Fibroblast of lung (primary cell): ENCODE results near the gene ACTG1. TPM values are rescaled to one million over a fixed set of nuclear protein-coding genes. Genes with fewer than 3 reads are reported as not detected.

Experiments
- DNase-seq, 2 donors: peaks; one replicate each; pipeline versions ENCODE4 v3.0.0 to v3.0.0-alpha.2; 2010; ENCODE audit warnings: low read depth in 2 of 2
- H2AFZ ChIP-seq: 2 replicates; pipeline ENCODE4 v1.5.1; 2012; ENCODE audit warnings: low read length, control low read depth, inconsistent platforms
- H3K27ac ChIP-seq: 2 replicates; pipeline ENCODE4 v1.5.1; 2011; ENCODE audit warnings: low read length, control low read depth; ENCODE audit not compliant: insufficient read depth
- H3K27me3 ChIP-seq: 2 replicates; pipeline ENCODE4 v1.5.1; 2011; ENCODE audit warnings: mild to moderate bottlenecking, low read length; ENCODE audit not compliant: control insufficient read depth, insufficient read depth
- H3K36me3 ChIP-seq: 2 replicates; pipeline ENCODE4 v1.5.1; 2011; ENCODE audit warnings: low read length; ENCODE audit not compliant: control insufficient read depth, insufficient read depth
- H3K4me1 ChIP-seq: 2 replicates; pipeline ENCODE4 v1.5.1; 2011; ENCODE audit warnings: low read length; ENCODE audit not compliant: control insufficient read depth, insufficient read depth; ENCODE audit errors: extremely low read depth
- H3K4me2 ChIP-seq: 2 replicates; pipeline ENCODE4 v1.5.1; 2011; ENCODE audit warnings: low read length, control low read depth; ENCODE audit not compliant: insufficient read depth; ENCODE audit errors: extremely low read depth
- H3K4me3 ChIP-seq, 4 experiments: fragments of 200-600 bp in 1 of 4; sonication (generic) in 1 of 4; replicated peaks in 1 of 4; 2 replicates each; pipeline ENCODE4 v1.5.1; 2011 to 2016; ENCODE audit warnings: low read length in 4 of 4, low read depth in 3 of 4, mild to moderate bottlenecking in 3 of 4, control low read depth in 2 of 4, inconsistent platforms in 1 of 4, mixed read lengths in 1 of 4; ENCODE audit not compliant: insufficient read depth in 1 of 4; ENCODE audit errors: control extremely low read depth in 1 of 4
- H3K79me2 ChIP-seq: 2 replicates; pipeline ENCODE4 v1.5.1; 2012; ENCODE audit warnings: mild to moderate bottlenecking, low read length, inconsistent platforms; ENCODE audit not compliant: control insufficient read depth, insufficient read depth
- H3K9ac ChIP-seq: 2 replicates; pipeline ENCODE4 v1.5.1; 2011; ENCODE audit warnings: mild to moderate bottlenecking, low read length, control low read depth; ENCODE audit not compliant: insufficient read depth
- H3K9me3 ChIP-seq: 2 replicates; pipeline ENCODE4 v1.5.1; 2012; ENCODE audit warnings: low read depth, low read length; ENCODE audit not compliant: control insufficient read depth, insufficient read depth
- H4K20me1 ChIP-seq: 2 replicates; pipeline ENCODE4 v1.5.1; 2011; ENCODE audit warnings: low read length; ENCODE audit not compliant: control insufficient read depth, insufficient read depth; ENCODE audit errors: extremely low read depth
- CTCF ChIP-seq, 2 donors: IDR thresholded peaks in 1 of 2; conservative IDR thresholded peaks in 1 of 2; 1 replicate in 1 of 2; 2 replicates in 1 of 2; pipeline ENCODE4 v1.5.1; 2011 to 2012; ENCODE audit warnings: low read length in 2 of 2, control low read depth in 1 of 2, inconsistent platforms in 1 of 2, low read depth in 1 of 2, mild to moderate bottlenecking in 1 of 2
- EZH2 ChIP-seq: IDR thresholded peaks from 2 replicates; pipeline ENCODE4 v1.5.1; 2012; ENCODE audit warnings: low read length, control low read depth, mild to moderate bottlenecking; ENCODE audit errors: missing control alignments
- polyA plus RNA-seq, 2 donors: library from polyadenylated mRNA; depleted of rRNA in 1 of 2; stranded (reverse) in 1 of 2; unstranded in 1 of 2; fragments of >200 nt; gene quantifications; 2 replicates each; pipeline ENCODE4 v1.2.1, GENCODE V29; 2011 to 2012; ENCODE audit warnings: missing spikeins in 1 of 2
- total RNA-seq: library from RNA; depleted of rRNA; stranded (reverse); fragments of >200 nt; gene quantifications from 2 replicates; pipeline ENCODE4 v1.2.1, GENCODE V29; 2014

Gene ACTG1
- total and polyA plus RNA-seq, 2 donors (not counting 1 experiment from before 2014, with no cell fraction given), result 5,538 to 8,446 TPM

GRCh38 chr17:81537856-81538555 is 25.4 kb upstream of the ACTG1 start:
- peaks cover 11% of the 10 kb centered on the region for H3K36me3 ChIP-seq
- no peaks in the 10 kb centered on the region for H3K4me1 ChIP-seq
- H3K9me3 ChIP-seq, result no peaks in the 10 kb centered on the region

GRCh38 chr17:81537343-81537855 is 24.8 kb upstream of the ACTG1 start:
- H4K20me1 ChIP-seq, result no peaks in the 10 kb centered on the region
- no peak overlapping the region for H3K27ac ChIP-seq
- no peaks in the 10 kb centered on the region for H3K4me1 ChIP-seq
- no peaks in the 10 kb centered on the region for H3K79me2 ChIP-seq
- TF ChIP-seq EZH2 (peak; percentile 21), CTCF (conservative IDR thresholded peaks at IDR 0.05 in 1 of 2, IDR thresholded peaks at IDR 0.05 in 1 of 2; ENCODE audit: low read depth in 1 of 2, low read length in 2 of 2) (peak; percentile 30 to 51)
- H2AFZ ChIP-seq, result no peak overlapping the region
- no peak overlapping the region for H3K4me3 ChIP-seq
- H3K36me3 ChIP-seq, result peaks cover 8% of the 10 kb centered on the region
- H3K27me3 ChIP-seq, result peaks cover 11% of the 10 kb centered on the region
- H3K9ac ChIP-seq, result no peak overlapping the region
- no peak for DNase-seq
- no peak overlapping the region for H3K4me2 ChIP-seq
- H3K9me3 ChIP-seq, result no peaks in the 10 kb centered on the region

More at GRCh38 chr17:81537856-81538555, 25.4 kb upstream of the ACTG1 start:
- Histone ChIP-seq H3K4me2 (no peak overlapping the region), H3K79me2 (no peaks in the 10 kb centered on the region), H3K27me3 (peaks cover 11% of the 10 kb centered on the region), H3K4me3 (no peak overlapping the region), H3K27ac (no peak overlapping the region), H4K20me1 (no peaks in the 10 kb centered on the region), H2AFZ (no peak overlapping the region), H3K9ac (no peak overlapping the region)
- DNase-seq, result no peak
- TF ChIP-seq EZH2, result no peak
- TF ChIP-seq CTCF (conservative IDR thresholded peaks at IDR 0.05 in 1 of 2, IDR thresholded peaks at IDR 0.05 in 1 of 2; ENCODE audit: low read depth in 1 of 2, low read length in 2 of 2), result no peak

- Histone ChIP-seq H3K36me3 (peaks cover 8% of the 10 kb centered on the region), H3K9ac (no peak overlapping the region), H3K4me2 (no peak overlapping the region), H2AFZ (no peak overlapping the region), H4K20me1 (no peaks in the 10 kb centered on the region), H3K4me3 (no peak overlapping the region), H3K27me3 (peaks cover 11% of the 10 kb centered on the region), H3K79me2 (no peaks in the 10 kb centered on the region), H3K27ac (no peak overlapping the region), H3K9me3 (no peaks in the 10 kb centered on the region), H3K4me1 (no peaks in the 10 kb centered on the region)
- DNase-seq, result peak in 1 of 2 donors; percentile 37
- TF ChIP-seq CTCF (conservative IDR thresholded peaks at IDR 0.05 in 1 of 2, IDR thresholded peaks at IDR 0.05 in 1 of 2; ENCODE audit: low read depth in 1 of 2, low read length in 2 of 2) (no peak), EZH2 (peak; percentile 89)
Observed at GRCh38 chr17:81536299-81537290, 24.0 kb upstream of the ACTG1 start.
